HG03521 (cell line): ENCODE results near the gene SLC6A9.

ENCODE experiments used
- ATAC-seq: cut with Tn5 transposase; IDR thresholded peaks from one replicate; pipeline ENCODE4 v1.9.1; 2021; ENCODE audit warnings: mild to moderate bottlenecking, moderate library complexity; ENCODE audit not compliant: unreplicated experiment

The SLC6A9 gene

GRCh38 chr1:44029911-44030604, 1.2 kb downstream of the SLC6A9 start:
- ATAC-seq = peak; percentile 70

- peak; percentile 18 for ATAC-seq
Measured at GRCh38 chr1:44029260-44029910, 1.9 kb downstream of the SLC6A9 start.

GRCh38 chr1:44027320-44027719, 3.9 kb downstream of the SLC6A9 start:
- ATAC-seq = no peak

- ATAC-seq = no peak
Measured at GRCh38 chr1:44025816-44026215, 5.4 kb downstream of the SLC6A9 start.

- no peak for ATAC-seq
Measured at GRCh38 chr1:44024903-44025525, 6.2 kb downstream of the SLC6A9 start.

GRCh38 chr1:44024031-44024902, 7.0 kb downstream of the SLC6A9 start:
- no peak for ATAC-seq

GRCh38 chr1:44021581-44022321, 9.5 kb downstream of the SLC6A9 start:
- no peak for ATAC-seq

- ATAC-seq = no peak
Measured at GRCh38 chr1:44021156-44021555, 10.1 kb downstream of the SLC6A9 start.

- no peak for ATAC-seq
Measured at GRCh38 chr1:44020464-44020863, 10.8 kb downstream of the SLC6A9 start.

GRCh38 chr1:44019466-44019948, 11.8 kb downstream of the SLC6A9 start:
- ATAC-seq = no peak

- ATAC-seq = no peak
Measured at GRCh38 chr1:44016890-44017400, 14.3 kb downstream of the SLC6A9 start.

- ATAC-seq = no peak
Measured at GRCh38 chr1:44016041-44016889, 15.0 kb downstream of the SLC6A9 start.

- ATAC-seq = no peak
Measured at GRCh38 chr1:44015206-44015605, 16.1 kb downstream of the SLC6A9 start.

- ATAC-seq = no peak
Measured at GRCh38 chr1:44014365-44015104, 16.7 kb downstream of the SLC6A9 start.

- no peak for ATAC-seq
Measured at GRCh38 chr1:44013949-44014348, 17.3 kb downstream of the SLC6A9 start.

- no peak for ATAC-seq
Measured at GRCh38 chr1:44012941-44013609, 18.2 kb downstream of the SLC6A9 start.

GRCh38 chr1:44012404-44012803, 18.9 kb downstream of the SLC6A9 start:
- no peak for ATAC-seq

GRCh38 chr1:44010935-44011471, 20.3 kb downstream of the SLC6A9 start:
- no peak for ATAC-seq
